NOMO-1 (cell line): ENCODE data around the gene MAP6.

Experiments used
- DNase-seq, 2 experiments: peaks; one replicate each; lab custom pipeline; 2025; ENCODE audit not compliant: unreplicated experiment in 2 of 2; lab: John Stamatoyannopoulos, UW

The MAP6 gene

DNA sequence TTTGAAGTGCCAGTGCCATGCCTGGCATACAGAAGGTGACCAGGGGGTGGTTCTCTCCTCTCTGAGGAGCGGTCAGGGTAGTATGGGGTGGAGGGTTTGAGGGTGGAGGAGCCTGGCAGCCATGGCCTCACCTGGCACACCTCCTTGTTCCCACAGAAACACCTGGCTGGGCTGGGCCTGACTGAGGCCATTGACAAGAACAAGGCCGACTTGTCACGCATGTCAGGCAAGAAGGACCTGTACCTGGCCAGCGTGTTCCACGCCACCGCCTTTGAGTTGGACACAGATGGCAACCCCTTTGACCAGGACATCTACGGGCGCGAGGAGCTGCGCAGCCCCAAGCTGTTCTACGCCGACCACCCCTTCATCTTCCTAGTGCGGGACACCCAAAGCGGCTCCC is 97.2 kb downstream of the MAP6 start:
- DNase-seq, result no peak

DNA sequence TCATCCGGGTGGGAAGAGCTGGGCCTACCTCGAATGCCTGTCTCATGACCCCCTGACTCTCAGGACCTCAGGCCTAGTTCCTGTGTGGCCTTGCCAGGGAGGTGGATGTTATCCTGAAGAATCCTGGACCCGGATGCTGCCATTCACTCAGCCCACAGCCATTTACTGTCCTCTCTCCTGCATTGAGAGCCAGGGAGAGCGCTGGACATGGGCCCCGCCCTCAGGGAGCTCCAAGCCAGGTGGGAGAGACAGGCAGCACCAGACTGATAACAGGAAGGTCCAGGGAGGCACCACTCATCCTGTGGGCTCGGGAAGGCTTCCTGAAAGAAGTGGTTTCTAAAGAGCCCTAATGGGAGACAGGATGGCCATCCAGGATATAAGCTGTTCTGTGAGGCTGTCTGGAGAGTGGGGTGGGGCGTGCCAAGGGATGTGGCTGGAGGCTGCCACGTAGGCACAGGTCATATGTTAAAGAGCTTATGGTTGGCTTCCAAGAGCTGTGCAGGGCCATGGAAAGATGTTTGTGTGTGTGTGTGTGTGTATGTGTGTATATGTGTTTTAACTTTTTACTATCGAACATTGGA is 98.2 kb downstream of the MAP6 start:
- no peak for DNase-seq

DNA sequence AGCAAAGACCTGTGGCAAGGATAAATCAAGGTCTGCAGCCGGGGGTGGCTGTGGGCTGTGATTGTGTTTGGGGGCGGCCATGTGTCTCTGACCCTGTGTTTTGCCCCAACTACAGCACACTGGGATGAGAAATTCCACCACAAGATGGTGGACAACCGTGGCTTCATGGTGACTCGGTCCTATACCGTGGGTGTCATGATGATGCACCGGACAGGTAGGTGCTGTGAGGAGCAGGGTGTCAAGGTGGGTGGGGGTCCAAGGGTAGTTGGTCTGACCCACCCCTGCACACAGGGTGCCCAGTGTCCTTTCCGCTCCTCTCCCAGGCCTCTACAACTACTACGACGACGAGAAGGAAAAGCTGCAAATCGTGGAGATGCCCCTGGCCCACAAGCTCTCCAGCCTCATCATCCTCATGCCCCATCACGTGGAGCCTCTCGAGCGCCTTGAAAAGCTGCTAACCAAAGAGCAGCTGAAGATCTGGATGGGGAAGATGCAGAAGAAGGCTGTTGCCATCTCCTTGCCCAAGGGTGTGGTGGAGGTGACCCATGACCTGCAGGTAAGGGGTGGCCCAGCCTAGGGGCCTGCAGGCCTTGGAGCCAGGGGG is 100.1 kb downstream of the MAP6 start:
- DNase-seq, result no peak

DNA sequence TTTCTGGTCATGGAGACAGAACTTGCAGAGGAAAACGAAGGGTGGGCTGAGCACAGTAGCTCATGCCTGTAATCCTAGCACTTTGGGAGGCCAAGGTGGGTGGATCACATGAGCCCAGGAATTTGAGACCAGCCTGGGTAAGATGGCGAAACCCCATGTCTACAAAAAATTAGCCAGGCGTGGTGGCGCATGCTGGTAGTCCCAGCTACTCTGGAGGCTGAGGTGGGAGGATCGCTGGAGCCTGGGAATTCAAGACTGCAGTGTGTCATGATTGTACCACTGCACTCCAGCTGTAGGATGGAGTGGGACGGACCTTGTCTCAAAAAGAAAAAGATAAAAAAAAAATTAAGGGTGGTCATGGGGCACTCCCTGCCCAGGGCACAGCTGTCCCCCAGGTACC is 100.9 kb downstream of the MAP6 start:
- DNase-seq, result no peak

DNA sequence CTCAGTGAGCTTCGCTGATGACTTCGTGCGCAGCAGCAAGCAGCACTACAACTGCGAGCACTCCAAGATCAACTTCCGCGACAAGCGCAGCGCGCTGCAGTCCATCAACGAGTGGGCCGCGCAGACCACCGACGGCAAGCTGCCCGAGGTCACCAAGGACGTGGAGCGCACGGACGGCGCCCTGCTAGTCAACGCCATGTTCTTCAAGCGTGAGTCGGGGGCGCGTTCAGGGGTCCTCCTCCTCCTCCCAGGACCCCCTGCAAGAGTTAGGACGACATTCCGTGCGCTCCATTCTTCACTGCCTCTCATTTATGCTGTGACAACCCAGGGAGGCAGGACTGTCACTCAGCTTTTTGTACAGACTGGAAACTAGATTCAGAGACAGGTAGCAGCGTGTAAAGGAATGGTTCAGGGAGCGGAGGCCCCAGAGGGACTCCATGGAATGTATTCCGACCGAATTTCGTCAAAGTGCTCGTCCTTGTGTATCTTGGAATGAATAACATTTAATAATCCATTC is 102.0 kb downstream of the MAP6 start:
- DNase-seq, result no peak

DNA sequence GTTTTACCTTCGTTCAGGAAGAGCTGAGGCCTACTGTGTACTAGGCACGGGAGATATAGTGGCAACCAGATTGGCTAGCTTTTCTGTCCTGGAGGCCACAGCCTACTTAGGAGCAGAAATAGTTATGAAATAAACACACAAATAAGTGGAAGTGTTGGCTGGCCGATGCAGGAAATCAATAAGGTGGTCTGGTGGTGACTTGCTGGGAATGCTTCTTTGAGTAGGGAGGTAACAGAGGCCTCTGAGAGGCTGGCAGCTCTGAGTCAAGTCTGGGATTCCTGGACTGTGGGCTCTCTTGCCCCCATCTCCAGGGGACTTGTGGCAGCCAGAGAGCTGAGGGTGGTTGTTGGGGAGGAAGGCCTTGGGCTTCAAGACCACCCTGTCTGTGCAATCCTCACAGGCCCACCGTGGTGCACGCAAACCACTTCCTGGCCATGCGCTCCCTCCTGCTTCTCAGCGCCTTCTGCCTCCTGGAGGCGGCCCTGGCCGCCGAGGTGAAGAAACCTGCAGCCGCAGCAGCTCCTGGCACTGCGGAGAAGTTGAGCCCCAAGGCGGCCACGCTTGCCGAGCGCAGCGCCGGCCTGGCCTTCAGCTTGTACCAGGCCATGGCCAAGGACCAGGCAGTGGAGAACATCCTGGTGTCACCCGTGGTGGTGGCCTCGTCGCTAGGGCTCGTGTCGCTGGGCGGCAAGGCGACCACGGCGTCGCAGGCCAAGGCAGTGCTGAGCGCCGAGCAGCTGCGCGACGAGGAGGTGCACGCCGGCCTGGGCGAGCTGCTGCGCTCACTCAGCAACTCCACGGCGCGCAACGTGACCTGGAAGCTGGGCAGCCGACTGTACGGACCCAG is 102.7 kb downstream of the MAP6 start:
- no peak for DNase-seq

DNA sequence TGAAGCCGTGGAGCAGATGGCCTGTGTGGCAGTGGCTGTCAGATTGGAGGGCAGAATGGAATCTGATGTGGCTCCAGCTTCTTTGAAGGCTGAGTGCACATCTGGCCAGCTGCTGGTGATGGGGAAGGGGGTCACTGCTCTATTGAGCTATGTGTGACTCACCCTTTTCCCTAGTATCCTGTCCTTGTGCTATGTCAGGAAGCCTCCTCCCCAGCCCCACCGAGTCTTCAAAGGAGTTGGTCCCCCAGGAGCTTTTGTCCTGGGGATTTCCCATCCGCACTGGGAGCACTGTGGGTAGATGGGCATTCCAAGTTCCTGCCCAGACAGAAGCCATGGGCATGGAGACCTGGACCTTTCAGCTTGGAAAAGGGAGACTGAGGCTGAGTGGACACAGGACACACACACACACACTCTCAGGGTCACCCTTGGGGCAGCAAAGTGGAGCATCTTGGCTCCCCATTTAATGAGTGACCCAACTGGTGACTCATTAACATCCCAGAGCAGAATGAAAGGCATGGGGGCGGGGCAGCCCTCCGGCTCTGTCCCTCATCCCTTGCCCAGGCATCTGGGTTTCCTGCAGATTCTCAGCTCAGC is 103.5 kb downstream of the MAP6 start:
- no peak for DNase-seq

DNA sequence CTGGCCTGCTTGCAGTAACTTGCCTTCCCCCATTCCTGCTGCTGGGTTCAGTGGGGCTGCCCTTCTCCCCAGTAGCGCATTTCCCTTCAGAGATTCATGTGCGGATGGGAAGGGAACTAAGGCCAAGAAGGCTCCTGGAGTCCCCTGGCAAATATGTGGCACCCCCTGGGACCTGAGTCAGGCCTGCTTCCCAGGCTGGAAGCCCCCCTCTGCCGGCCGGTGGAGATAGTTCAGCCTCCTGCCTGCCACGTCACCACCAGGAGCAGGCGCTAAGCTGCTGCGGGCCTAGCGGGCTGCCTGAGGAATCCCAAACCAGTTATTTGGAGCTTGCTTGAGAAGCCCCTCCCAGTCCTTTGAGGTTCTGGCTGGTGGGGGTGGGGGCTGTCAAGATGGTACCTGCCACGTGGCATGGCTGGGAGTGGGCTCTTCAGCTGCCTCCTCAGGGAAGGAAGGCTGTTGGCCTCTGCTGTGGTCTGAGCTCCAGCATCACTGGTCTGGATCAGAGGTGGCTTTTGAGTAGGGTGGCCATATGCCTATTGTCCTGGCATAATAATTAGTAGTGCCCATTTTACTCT is 104.8 kb downstream of the MAP6 start:
- DNase-seq, result no peak

DNA sequence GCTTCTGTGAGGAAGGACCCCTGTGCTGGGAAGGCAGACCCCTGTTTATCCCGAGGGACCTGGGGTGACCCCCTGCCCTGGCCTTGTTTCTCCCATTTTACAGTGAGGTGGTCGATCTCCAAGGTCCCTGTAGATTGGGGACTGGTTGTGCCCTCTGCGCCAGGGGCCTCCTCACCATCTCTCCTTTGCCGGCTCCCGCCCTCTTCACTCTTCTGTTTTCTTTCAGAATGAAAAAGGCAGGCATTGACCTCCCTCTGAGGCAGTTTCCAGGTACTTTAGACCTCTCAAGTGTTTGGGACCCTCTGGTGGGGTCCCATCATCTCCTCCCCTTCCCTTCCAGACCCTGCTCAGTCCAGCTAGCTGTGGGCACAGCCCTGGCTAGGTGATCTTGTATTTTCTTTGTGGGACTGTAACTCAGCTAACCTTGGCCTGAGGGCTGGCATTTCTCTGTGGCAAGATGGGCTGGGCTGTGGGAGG is 105.3 kb downstream of the MAP6 start:
- DNase-seq, result no peak

DNA sequence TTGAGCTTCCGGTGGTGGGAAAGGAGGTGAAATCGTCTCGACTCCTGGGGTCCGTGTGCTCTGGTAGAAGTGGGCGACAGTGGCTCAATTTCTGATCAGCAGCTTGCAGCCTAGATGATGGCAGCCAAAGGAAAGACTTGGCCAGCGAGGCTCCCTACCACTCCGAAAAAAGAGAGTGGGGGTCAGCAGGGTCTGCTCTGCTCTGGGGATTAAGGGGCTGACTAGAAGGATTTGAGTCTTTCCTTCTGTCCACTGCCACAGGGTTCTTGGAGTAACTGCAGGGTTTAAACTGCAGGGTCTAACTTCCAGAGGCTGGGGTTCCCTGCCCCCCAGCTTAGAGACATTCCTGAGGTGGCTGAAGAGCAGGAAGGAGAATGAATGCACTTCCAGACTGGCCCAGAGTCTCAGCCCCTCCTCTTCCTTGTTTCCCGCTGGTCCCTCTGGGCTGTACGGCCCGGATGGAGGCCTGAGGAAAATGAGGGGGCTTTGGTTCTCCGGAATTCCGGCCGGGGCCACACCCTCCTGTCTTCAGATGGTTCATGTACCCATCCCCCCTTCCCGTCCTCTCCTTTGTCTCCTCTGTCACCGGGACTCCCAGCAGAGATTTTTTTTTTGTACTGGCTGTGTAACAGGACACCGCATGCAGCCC is 105.9 kb downstream of the MAP6 start:
- DNase-seq, result no peak

DNA sequence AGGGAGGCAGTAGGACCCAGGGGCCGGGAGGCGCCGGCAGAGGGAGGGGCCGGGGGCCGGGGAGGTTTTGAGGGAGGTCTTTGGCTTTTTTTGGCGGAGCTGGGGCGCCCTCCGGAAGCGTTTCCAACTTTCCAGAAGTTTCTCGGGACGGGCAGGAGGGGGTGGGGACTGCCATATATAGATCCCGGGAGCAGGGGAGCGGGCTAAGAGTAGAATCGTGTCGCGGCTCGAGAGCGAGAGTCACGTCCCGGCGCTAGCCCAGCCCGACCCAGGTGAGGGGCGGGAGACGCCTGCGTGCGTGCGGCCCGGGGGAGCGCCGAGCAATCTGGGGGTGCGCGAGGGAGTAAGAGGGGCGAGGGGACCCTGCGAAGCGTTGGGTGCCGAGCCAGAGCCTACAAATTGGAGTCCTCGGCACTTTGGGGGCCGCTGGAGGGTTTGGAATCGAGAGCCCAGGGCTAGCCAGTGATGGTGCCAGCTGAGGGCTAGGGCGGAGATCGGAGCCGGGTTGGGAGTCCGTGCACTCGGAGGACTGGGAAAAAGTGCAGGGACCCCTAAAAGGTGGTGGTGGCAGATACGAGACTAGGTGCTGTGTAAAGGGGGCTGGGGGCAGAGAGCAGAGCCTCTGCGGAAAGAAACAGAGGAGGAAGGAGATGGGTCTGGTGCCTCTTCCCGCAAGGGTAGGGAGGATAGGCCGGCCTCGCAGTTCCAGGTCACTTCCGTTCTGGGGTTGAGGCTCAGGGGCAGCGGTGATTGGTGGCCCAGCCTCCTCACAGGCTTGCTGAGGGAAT is 106.6 kb downstream of the MAP6 start, which contains the start of gene SERPINH1:
TSS of gene SERPINH1 (plus strand) at position 206 of the 788 bp plus-strand sequence. CDS start 4,097 bp downstream, outside the sequence.
- peak; percentile 83 to 90 for DNase-seq

DNA sequence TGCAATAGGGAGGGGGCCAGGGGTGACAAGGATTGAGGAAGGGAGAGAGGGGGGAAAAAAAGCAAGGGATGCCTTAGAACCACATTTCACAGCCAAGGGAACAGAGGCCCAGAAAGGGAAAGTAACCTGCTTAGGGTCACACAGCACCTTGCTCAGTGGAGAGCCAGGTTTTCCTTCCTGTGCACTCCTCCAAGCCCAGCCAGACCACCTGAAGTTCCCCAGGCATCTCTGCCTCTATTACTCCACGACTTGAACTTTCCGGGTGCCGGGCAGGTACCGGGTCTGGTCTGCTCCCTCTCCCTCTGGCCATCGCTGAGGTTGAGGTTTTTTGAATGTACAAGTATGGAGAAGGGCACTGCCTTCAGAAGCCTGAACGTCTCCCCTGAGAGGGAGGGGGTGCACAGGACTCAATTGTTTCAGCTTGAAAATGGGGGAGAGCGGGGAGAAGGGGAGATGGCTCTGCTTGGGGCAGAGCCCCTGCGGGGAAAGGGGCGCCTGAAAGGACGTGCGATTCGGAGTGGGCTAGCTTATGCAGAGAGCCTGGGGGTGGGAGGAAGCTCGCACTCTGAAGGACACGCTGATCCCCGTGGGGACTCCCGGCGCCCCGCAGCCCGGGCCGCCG is 107.3 kb downstream of the MAP6 start:
- DNase-seq, result no peak

DNA sequence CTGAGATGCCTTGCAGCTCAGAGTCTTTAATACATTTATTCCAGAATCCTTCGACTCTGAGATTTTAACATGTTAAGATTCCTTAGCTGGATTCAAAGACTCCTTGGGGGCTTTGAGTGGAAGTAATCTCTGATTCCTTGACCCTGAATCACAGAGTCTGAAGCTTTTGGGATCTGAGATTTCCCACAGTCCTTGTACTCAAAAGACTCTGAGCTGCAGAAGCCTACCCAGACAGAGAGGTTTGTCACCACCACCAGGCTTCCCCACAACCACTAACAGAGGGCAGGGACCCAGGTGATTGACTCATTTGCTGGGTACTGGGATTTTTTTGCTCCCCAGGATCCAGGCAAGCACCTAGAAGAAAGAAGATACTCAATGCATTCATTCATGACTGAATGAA is 108.2 kb downstream of the MAP6 start:
- no peak for DNase-seq

DNA sequence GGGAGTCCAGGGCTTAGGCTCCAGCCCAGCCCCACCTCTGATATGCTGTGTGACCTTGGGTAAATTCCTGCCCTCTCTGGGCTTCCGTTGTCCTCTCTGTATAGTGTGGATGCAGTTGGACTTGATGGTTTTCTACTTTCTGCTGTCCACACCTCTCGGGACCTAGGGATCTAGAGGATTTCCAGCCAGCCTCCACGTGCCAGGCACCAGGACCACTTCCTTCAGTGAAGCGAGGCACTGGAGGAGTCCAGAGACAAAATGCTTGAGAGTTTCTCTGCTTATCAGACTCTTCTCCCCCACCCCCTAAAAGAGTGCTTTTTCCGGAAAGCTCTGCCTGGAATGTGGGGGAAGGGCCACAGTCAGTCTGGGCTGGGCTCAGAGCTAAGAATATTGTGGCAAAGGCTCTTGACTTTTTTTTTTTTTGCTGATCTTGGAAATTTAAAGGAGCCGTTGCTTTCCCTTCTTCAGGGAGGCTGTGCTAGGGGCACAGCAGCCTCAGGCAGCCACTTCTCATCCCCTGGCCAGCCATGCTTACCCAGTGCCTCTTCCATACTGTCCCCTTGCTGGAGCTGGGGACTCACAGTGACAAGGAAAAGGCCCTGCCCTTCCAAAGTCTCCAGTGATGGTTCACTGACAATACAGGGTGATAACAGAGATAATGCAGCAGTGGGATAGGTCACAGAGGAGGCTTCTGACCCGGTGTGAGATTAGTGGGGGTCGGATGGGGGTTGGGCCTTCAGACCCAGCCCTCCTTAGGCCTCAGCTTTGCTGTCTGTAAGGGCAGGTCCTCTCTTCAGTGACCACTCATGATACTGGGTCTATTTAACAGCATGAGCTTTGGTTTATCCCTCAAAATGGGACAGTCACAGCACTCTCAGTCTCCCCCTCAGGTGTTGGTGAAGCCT is 109.6 kb downstream of the MAP6 start:
- DNase-seq, result no peak

DNA sequence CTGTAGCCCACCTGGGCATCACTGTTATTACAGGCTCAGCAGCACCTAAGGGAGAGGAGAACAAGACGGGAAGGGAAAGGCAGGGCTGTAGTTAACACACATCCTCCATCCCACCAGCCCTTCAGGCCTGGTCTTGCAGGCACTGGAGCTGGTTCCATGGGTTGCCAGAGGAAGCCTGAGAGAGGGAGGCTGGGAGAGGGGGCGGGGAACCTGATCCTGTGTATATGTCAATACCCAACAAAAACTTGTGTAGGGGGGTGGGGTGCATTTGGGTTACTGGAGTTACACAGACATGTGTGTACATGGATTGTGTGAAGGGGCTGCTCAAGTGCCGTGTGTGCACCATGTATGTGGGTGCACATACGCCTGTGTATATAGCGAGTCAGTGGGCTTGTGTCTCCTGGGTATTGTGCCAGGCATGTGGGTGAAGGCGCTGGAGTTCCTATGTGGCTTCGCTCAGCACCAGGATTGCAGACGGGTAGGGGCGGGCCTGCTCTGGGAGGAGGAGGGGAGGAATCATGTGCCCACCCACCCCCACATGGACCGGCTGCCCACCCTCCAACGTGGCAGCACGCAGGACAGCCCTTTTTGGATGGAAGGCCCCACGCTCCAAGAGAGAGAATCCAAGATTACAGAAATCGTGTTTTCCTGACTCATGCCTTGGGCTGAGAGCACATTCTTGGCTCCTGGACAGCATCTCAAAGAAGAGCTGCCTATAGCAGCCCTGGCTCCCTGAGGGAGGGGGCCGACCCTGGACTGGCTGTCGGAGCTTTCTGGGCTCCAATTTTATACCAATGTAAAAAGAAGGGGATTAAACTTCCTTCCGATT is 111.0 kb downstream of the MAP6 start:
- no peak for DNase-seq

DNA sequence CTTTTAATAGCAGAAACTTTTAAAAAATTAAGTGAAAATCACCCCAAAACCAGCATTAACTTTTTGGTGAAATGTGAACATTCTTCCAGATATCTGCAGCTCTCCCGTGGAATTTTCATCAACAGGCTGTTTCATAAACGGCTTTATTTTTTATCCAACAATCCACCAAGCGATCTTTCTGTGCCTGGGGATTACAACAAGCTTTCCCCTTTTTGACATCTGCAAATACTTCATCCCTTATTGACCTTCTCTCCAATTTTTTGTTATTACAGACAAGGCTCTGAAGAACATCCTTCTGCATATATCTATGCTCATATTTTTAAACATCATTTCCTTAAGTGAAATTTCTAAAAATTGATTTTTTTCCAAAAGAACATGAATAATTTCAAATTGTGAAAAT is 112.6 kb downstream of the MAP6 start:
- DNase-seq, result no peak

DNA sequence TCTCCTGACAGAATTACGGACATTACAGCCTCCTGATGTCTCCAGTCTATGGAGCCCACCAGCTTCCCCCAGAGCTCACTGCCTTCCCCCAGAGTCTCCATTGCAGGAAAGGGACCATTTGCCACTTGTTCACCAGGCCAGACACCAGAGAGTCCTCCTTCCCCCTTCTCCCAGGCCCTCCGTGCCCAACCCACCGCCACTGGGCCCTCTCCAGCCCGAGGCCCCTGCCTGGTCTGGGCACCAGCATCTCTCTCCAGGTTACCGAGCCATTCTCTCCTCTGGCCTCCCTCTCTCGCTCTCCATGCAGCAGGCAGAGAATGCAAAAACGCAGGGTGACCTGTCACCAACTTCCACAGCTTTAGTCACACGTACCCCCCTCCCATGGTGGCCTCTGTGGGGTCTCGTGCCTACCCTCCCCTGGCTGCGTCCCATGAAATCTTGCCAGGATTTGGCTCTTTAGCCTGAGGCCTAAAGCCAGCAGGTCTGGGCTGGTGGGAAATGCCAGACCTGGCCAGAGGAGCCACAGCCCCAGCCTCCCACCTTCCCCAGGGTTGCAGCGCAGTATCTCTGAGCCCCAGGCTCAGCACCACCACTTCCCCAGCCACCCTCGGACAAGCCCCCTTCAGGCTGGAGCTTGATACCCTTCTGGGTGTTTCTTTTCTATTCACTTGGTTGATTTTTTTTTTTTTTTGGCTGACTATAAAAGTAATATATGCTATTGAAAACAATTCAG is 113.6 kb downstream of the MAP6 start:
- DNase-seq, result no peak
